HepG2 (cell line): ENCODE measurements around the gene STUB1. TPM values are rescaled to one million over a fixed set of nuclear protein-coding genes. Genes with fewer than 3 reads are reported as not detected.

Experiments used
- ATF3 ChIP-seq: sonication (generic); formaldehyde crosslinking; IDR thresholded peaks from 2 replicates; pipeline ENCODE4 v1.4.0; 2020; ENCODE audit warnings: missing genetic modification reagents
- FOXC1 ChIP-seq: sonication (generic); formaldehyde crosslinking; IDR thresholded peaks from 2 replicates; pipeline ENCODE4 v1.8.0; 2022; ENCODE audit warnings: mild to moderate bottlenecking, missing genetic modification reagents, borderline replicate concordance
- NONO ChIP-seq, 2 experiments: fragments of 450-650 bp in 1 of 2; sonication (generic) in 1 of 2; formaldehyde crosslinking in 1 of 2; IDR thresholded peaks in 1 of 2; conservative IDR thresholded peaks in 1 of 2; 2 replicates each; pipeline versions ENCODE4 v1.6.1 to v1.8.0; 2017 to 2022; ENCODE audit warnings: mild to moderate bottlenecking in 1 of 2, missing genetic modification reagents in 1 of 2, moderate library complexity in 1 of 2
- POGZ ChIP-seq: sonication (generic); formaldehyde crosslinking; IDR thresholded peaks from 2 replicates; pipeline ENCODE4 v1.4.0; 2020; ENCODE audit warnings: mild to moderate bottlenecking, missing genetic modification reagents
- PREB ChIP-seq: sonication (generic); formaldehyde crosslinking; IDR thresholded peaks from 2 replicates; pipeline ENCODE4 v1.4.0; 2020; ENCODE audit warnings: missing genetic modification reagents
- RNF2 ChIP-seq: fragments of 450-650 bp; conservative IDR thresholded peaks from 2 replicates; pipeline ENCODE4 v1.6.1; 2016; ENCODE audit warnings: low read depth
- SP1 ChIP-seq, 2 experiments: fragments of 450-650 bp in 1 of 2; sonication (generic) in 1 of 2; formaldehyde crosslinking in 1 of 2; IDR thresholded peaks; 2 replicates each; pipeline versions ENCODE4 v1.4.0 to v1.6.1; 2016 to 2020; ENCODE audit warnings: missing genetic modification reagents in 1 of 2
- SRY ChIP-seq: sonication (generic); formaldehyde crosslinking; IDR thresholded peaks from 2 replicates; pipeline ENCODE4 v1.8.0; 2022; ENCODE audit warnings: mild to moderate bottlenecking, missing genetic modification reagents
- TBX2 ChIP-seq: sonication (generic); formaldehyde crosslinking; IDR thresholded peaks from 2 replicates; pipeline ENCODE4 v1.5.0; 2020; ENCODE audit warnings: missing genetic modification reagents, mild to moderate bottlenecking, borderline replicate concordance
- TFDP2 ChIP-seq: sonication (generic); formaldehyde crosslinking; IDR thresholded peaks from 2 replicates; pipeline ENCODE4 v1.4.0; 2020; ENCODE audit warnings: missing genetic modification reagents
- ZNF224 ChIP-seq: sonication (generic); formaldehyde crosslinking; IDR thresholded peaks from 2 replicates; pipeline ENCODE4 v1.5.0; 2020; ENCODE audit warnings: mild to moderate bottlenecking, missing genetic modification reagents
- ZNF446 ChIP-seq: sonication (generic); formaldehyde crosslinking; IDR thresholded peaks from 2 replicates; pipeline ENCODE4 v1.5.0; 2020; ENCODE audit warnings: mild to moderate bottlenecking, missing genetic modification reagents
- ZNF572 ChIP-seq: sonication (generic); formaldehyde crosslinking; IDR thresholded peaks from 2 replicates; pipeline ENCODE4 v1.5.1; 2020; ENCODE audit warnings: mild to moderate bottlenecking, missing genetic modification reagents
- ZNF629 ChIP-seq: sonication (generic); formaldehyde crosslinking; conservative IDR thresholded peaks from 2 replicates; pipeline ENCODE4 v1.5.0; 2020; ENCODE audit warnings: missing genetic modification reagents
- polyA plus RNA-seq, 8 experiments: library from polyadenylated mRNA; depleted of rRNA in 3 of 8; stranded (reverse) in 7 of 8; unstranded in 1 of 8; fragments of >200 nt; fragmentation: Illumina TruSeq in 4 of 8; extraction: Trizol in 4 of 8; gene quantifications; 2 replicates each; pipeline versions ENCODE4 v1.2.1 to v1.2.3, GENCODE V29; 2011 to 2016; ENCODE audit warnings: low read depth in 4 of 8, missing spikeins in 1 of 8, mixed read lengths in 1 of 8; ENCODE audit not compliant: insufficient read depth in 1 of 8
- total RNA-seq, 5 experiments: library from RNA; depleted of rRNA; stranded (reverse); fragments of >200 nt; fragmentation: Illumina TruSeq; extraction: Trizol; gene quantifications; 2 replicates each; pipeline ENCODE4 v1.2.3, GENCODE V29; 2016; ENCODE audit warnings: low read depth in 1 of 5
- TF ChIP-seq, protein P1 (sequence below): sonication (generic); formaldehyde crosslinking; IDR thresholded peaks from one replicate; pipeline ENCODE4 v1.5.1; 2020; ENCODE audit warnings: mild to moderate bottlenecking, missing genetic modification reagents; ENCODE audit errors: not compliant biosample characterization
- TF ChIP-seq, protein P2 (sequence below): sonication (generic); formaldehyde crosslinking; IDR thresholded peaks from 2 replicates; pipeline ENCODE4 v1.5.1; 2020; ENCODE audit warnings: missing genetic modification reagents, mild to moderate bottlenecking, borderline replicate concordance

Gene STUB1
- total and polyA plus RNA-seq, 2 of the 13 experiments (the other 11 are each of a cell fraction or from before 2014, with no cell fraction given), result 52.9 to 78.2 TPM

- TF ChIP-seq, protein P1, sequence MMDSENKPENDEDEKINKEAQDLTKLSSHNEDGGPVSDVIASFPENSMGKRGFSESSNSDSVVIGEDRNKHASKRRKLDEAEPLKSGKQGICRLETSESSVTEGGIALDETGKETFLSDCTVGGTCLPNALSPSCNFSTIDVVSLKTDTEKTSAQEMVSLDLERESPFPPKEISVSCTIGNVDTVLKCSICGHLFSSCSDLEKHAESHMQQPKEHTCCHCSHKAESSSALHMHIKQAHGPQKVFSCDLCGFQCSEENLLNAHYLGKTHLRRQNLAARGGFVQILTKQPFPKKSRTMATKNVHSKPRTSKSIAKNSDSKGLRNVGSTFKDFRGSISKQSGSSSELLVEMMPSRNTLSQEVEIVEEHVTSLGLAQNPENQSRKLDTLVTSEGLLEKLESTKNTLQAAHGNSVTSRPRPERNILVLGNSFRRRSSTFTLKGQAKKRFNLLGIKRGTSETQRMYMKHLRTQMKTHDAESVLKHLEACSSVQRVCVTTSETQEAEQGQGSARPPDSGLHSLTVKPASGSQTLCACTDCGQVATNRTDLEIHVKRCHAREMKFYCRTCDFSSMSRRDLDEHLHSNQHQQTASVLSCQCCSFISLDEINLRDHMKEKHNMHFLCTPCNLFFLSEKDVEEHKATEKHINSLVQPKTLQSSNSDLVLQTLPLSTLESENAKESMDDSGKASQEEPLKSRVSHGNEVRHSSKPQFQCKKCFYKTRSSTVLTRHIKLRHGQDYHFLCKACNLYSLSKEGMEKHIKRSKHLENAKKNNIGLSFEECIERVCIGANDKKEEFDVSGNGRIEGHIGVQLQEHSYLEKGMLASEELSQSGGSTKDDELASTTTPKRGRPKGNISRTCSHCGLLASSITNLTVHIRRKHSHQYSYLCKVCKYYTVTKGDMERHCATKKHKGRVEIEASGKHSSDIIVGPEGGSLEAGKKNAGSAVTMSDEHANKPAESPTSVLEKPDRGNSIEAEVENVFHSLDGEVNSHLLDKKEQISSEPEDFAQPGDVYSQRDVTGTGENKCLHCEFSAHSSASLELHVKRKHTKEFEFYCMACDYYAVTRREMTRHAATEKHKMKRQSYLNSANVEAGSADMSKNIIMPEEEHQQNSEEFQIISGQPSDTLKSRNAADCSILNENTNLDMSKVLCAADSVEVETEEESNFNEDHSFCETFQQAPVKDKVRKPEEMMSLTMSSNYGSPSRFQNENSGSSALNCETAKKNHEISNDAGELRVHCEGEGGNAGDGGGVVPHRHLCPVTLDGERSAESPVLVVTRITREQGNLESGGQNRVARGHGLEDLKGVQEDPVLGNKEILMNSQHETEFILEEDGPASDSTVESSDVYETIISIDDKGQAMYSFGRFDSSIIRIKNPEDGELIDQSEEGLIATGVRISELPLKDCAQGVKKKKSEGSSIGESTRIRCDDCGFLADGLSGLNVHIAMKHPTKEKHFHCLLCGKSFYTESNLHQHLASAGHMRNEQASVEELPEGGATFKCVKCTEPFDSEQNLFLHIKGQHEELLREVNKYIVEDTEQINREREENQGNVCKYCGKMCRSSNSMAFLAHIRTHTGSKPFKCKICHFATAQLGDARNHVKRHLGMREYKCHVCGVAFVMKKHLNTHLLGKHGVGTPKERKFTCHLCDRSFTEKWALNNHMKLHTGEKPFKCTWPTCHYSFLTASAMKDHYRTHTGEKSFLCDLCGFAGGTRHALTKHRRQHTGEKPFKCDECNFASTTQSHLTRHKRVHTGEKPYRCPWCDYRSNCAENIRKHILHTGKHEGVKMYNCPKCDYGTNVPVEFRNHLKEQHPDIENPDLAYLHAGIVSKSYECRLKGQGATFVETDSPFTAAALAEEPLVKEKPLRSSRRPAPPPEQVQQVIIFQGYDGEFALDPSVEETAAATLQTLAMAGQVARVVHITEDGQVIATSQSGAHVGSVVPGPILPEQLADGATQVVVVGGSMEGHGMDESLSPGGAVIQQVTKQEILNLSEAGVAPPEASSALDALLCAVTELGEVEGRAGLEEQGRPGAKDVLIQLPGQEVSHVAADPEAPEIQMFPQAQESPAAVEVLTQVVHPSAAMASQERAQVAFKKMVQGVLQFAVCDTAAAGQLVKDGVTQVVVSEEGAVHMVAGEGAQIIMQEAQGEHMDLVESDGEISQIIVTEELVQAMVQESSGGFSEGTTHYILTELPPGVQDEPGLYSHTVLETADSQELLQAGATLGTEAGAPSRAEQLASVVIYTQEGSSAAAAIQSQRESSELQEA, result no peak
- TF ChIP-seq RNF2 (no peak), NONO (IDR thresholded peaks at IDR 0.05) (no peak), NONO (CRISPR knock-in tag; conservative IDR thresholded peaks at IDR 0.05) (no peak), PREB (CRISPR knock-in tag) (no peak), FOXC1 (CRISPR knock-in tag) (no peak), ATF3 (CRISPR knock-in tag) (no peak), TFDP2 (CRISPR knock-in tag) (peak; percentile 42; the same call in 1 of the 2 replicates), SP1 (IDR thresholded peaks at IDR 0.05) (no peak), SP1 (CRISPR knock-in tag; IDR thresholded peaks at IDR 0.05) (peak; percentile 64), ZNF224 (CRISPR knock-in tag) (no peak), TBX2 (peak; percentile 46; the same call in 1 of the 2 replicates), ZNF572 (CRISPR knock-in tag) (no peak), POGZ (CRISPR knock-in tag) (no peak), ZNF629 (no peak), SRY (CRISPR knock-in tag) (0 out of 2 replicates have a peak, but pooled peaks have one; percentile 22), ZNF446 (CRISPR knock-in tag) (no peak)
- TF ChIP-seq, protein P2, sequence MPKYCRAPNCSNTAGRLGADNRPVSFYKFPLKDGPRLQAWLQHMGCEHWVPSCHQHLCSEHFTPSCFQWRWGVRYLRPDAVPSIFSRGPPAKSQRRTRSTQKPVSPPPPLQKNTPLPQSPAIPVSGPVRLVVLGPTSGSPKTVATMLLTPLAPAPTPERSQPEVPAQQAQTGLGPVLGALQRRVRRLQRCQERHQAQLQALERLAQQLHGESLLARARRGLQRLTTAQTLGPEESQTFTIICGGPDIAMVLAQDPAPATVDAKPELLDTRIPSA (CRISPR knock-in tag), result no peak
These were observed 34.6 kb downstream of the STUB1 start, which contains the start of gene METRN (continued) for GRCh38 chr16:714558-715476.
